Calu3 (cell line): Measurements from ENCODE around the gene TROAP. TPM values are rescaled to one million over a fixed set of nuclear protein-coding genes. Genes with fewer than 3 reads are reported as not detected.
"Not testable (repeated sequence)": the region's sequence is repeated elsewhere in the genome, so short reads cannot be mapped to it uniquely, and the experiment has no call there.

Experiments
- BruUV-seq: library from RNA; stranded (reverse); fragments of 400-500 nt; replicated peaks from 2 replicates; lab custom pipeline; 2021; lab: Mats Ljungman, UMichigan
- CTCF ChIA-PET: fragments of 300-600 bp; sonication (Branson Sonifier 250); formaldehyde crosslinking; loops from one replicate; lab custom pipeline; 2022; ENCODE audit warnings: antibody characterized with exemption; lab: Charles Lee
- DNase-seq: peaks from one replicate; pipeline ENCODE4 v3.0.0; 2022
- H3K27ac Mint-ChIP-seq: one replicate; pipeline ENCODE4 v1.8.0; 2022; ENCODE audit warnings: mixed read lengths; ENCODE audit not compliant: unreplicated experiment
- H3K27me3 Mint-ChIP-seq: one replicate; pipeline ENCODE4 v1.8.0; 2022; ENCODE audit warnings: mixed read lengths; ENCODE audit not compliant: unreplicated experiment
- H3K36me3 Mint-ChIP-seq: one replicate; pipeline ENCODE4 v1.8.0; 2022; ENCODE audit warnings: mild to moderate bottlenecking, moderate library complexity, mixed read lengths; ENCODE audit not compliant: insufficient read depth, unreplicated experiment
- H3K4me1 Mint-ChIP-seq: one replicate; pipeline ENCODE4 v1.8.0; 2022; ENCODE audit warnings: mild to moderate bottlenecking, low read depth, mixed read lengths; ENCODE audit not compliant: unreplicated experiment
- H3K4me3 Mint-ChIP-seq: one replicate; pipeline ENCODE4 v1.8.0; 2022; ENCODE audit warnings: mild to moderate bottlenecking, low read depth, moderate library complexity, mixed read lengths; ENCODE audit not compliant: unreplicated experiment
- H3K9me3 Mint-ChIP-seq: one replicate; pipeline ENCODE4 v1.8.0; 2022; ENCODE audit warnings: low read depth, mixed read lengths; ENCODE audit not compliant: unreplicated experiment
- CTCF ChIP-seq: fragments of 200-600 bp; IDR thresholded peaks from one replicate; pipeline ENCODE4 v1.8.0; 2022; ENCODE audit warnings: antibody characterized with exemption; ENCODE audit not compliant: unreplicated experiment
- intact Hi-C: fragments of 100-400 bp; cut with micrococcal nuclease; formaldehyde crosslinking; loops from one replicate; pipeline ENCODE4 v1.10.0; 2022; ENCODE audit not compliant: unreplicated experiment
- total RNA-seq: library from RNA; stranded (reverse); gene quantifications from 2 replicates; pipeline ENCODE4 v1.2.3, GENCODE V29; 2022

Gene TROAP
- total RNA-seq, 1 experiment from 2014 or later: 49.8 TPM

- Mint-ChIP-seq H3K9me3 (no peaks in the 10 kb centered on the region), H3K36me3 (peaks cover 24% of the 10 kb centered on the region), H3K4me1 (peaks cover 11% of the 10 kb centered on the region), H3K27me3 (peaks cover 13% of the 10 kb centered on the region), H3K27ac (no peak overlapping the region), H3K4me3 (no peak overlapping the region)
- no TSS peak for BruUV-seq
- CTCF ChIA-PET: no interaction called here
- DNase-seq: no peak
- no peak for TF ChIP-seq CTCF
- intact Hi-C loops: no loop called here
These were observed 9.9 kb downstream of the TROAP start for GRCh38 chr12:49332891-49333371.

- H3K4me3 Mint-ChIP-seq, H3K27ac Mint-ChIP-seq, DNase-seq, CTCF ChIA-PET, BruUV-seq, H3K9me3 Mint-ChIP-seq, intact Hi-C loops: not testable (repeated sequence)
- Mint-ChIP-seq H3K4me1 (peaks cover 12% of the 10 kb centered on the region), H3K27me3 (peaks cover 17% of the 10 kb centered on the region), H3K36me3 (peaks cover 22% of the 10 kb centered on the region)
These were observed 10.7 kb downstream of the TROAP start for GRCh38 chr12:49333778-49334177.

- no peak for TF ChIP-seq CTCF
- H3K27ac Mint-ChIP-seq: no peak overlapping the region
- H3K4me1 Mint-ChIP-seq: peaks cover 16% of the 10 kb centered on the region
- DNase-seq: no peak
- intact Hi-C loops: no loop called here
- CTCF ChIA-PET: no interaction called here
- H3K9me3 Mint-ChIP-seq: no peaks in the 10 kb centered on the region
- peaks cover 19% of the 10 kb centered on the region for H3K27me3 Mint-ChIP-seq
- no peak overlapping the region for H3K4me3 Mint-ChIP-seq
- no TSS peak for BruUV-seq
- H3K36me3 Mint-ChIP-seq: peaks cover 18% of the 10 kb centered on the region
These were observed 11.2 kb downstream of the TROAP start for GRCh38 chr12:49334226-49334625.

GRCh38 chr12:49334681-49335080 lies 11.6 kb downstream of the TROAP start:
- no peaks in the 10 kb centered on the region for H3K9me3 Mint-ChIP-seq
- H3K4me1 Mint-ChIP-seq: peaks cover 21% of the 10 kb centered on the region
- CTCF ChIA-PET: no interaction called here
- intact Hi-C loops: no loop called here
- H3K36me3 Mint-ChIP-seq: peaks cover 18% of the 10 kb centered on the region
- no peak overlapping the region for H3K4me3 Mint-ChIP-seq
- no TSS peak for BruUV-seq
- no peak for TF ChIP-seq CTCF
- H3K27ac Mint-ChIP-seq: no peak overlapping the region
- no peak for DNase-seq
- peaks cover 24% of the 10 kb centered on the region for H3K27me3 Mint-ChIP-seq

GRCh38 chr12:49335118-49335954 lies 12.3 kb downstream of the TROAP start:
- intact Hi-C loops: no loop called here
- Mint-ChIP-seq H3K4me1 (peaks cover 27% of the 10 kb centered on the region), H3K9me3 (no peaks in the 10 kb centered on the region), H3K36me3 (peaks cover 18% of the 10 kb centered on the region), H3K27me3 (peaks cover 30% of the 10 kb centered on the region), H3K27ac (no peak overlapping the region), H3K4me3 (no peak overlapping the region)
- BruUV-seq: no TSS peak
- CTCF ChIA-PET: interaction anchor here (2.3 kb wide), 1 partner anchor 12 kb away, joined by 7 read pairs; the partner anchor contains the start of gene DNAJC22
- DNase-seq: no peak
- TF ChIP-seq CTCF: no peak
